ENCODE data around the gene PCDHGB4.
"Not testable (repeated sequence)": the region's sequence is repeated elsewhere in the genome, so short reads cannot be mapped to it uniquely, and the experiment has no call there.

The PCDHGB4 gene

GRCh38 chr5:141392429-141393198 is 5.1 kb downstream of the PCDHGB4 start, which contains the start of gene PCDHGA8:
Gene PCDHGA8 (plus strand): TSS chr5:141392633. CDS start chr5:141392814, 181 bp downstream.
- in situ Hi-C loops (cut with MboI; ENCODE audit: low pct_unique_long_range_greater_than_20kb, low sequenced_read_pairs), result no loop called here
- no peak for DNase-seq

GRCh38 chr5:141393267-141393666 is 5.8 kb downstream of the PCDHGB4 start:
- DNase-seq, result no peak
- in situ Hi-C loops (cut with MboI; ENCODE audit: low pct_unique_long_range_greater_than_20kb, low sequenced_read_pairs), result no loop called here

DNA sequence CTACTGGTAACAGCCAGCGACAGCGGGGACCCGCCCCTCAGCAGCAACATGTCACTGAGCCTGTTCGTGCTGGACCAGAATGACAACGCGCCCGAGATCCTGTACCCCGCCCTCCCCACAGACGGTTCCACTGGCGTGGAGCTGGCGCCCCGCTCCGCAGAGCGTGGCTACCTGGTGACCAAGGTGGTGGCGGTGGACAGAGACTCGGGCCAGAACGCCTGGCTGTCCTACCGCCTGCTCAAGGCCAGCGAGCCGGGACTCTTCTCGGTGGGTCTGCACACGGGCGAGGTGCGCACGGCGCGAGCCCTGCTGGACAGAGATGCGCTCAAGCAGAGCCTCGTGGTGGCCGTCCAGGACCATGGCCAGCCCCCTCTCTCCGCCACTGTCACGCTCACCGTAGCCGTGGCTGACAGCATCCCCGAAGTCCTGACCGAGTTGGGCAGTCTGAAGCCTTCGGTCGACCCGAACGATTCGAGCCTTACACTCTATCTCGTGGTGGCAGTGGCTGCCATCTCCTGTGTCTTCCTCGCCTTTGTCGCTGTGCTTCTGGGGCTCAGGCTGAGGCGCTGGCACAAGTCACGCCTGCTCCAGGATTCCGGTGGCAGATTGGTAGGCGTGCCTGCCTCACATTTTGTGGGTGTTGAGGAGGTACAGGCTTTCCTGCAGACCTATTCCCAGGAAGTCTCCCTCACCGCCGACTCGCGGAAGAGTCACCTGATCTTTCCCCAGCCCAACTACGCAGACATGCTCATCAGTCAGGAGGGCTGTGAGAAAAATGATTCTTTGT is 7.1 kb downstream of the PCDHGB4 start:
- DNase-seq; in situ Hi-C loops (cut with MboI; ENCODE audit: low pct_unique_long_range_greater_than_20kb, low sequenced_read_pairs): not testable (repeated sequence)

DNA sequence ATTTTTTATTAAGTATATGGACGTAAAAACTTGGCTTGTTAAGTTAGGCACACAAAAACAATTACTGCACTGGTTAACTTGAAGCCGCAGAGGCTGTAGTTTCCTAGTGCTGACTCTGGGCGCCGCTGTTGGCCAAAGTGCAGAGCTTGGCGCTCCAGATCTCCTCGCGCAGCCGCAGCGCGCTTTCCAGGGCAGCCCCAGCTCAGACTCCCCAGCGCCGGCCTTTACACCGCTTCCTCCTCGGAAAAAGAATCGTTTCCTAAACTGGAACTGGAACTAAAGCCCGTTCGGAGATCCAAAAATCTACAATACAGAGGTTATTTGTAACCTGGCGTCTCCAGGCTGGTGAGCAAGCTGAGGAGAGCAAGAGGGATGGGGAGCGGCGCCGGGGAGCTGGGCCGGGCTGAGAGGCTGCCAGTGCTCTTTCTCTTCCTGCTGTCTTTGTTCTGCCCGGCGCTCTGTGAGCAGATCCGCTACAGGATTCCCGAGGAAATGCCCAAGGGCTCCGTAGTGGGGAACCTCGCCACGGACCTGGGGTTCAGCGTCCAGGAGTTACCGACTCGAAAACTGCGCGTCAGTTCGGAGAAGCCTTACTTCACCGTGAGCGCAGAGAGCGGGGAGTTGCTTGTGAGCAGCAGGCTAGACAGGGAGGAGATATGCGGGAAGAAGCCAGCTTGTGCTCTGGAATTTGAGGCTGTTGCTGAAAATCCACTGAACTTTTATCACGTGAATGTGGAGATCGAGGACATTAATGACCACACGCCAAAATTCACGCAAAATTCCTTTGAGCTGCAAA is 10.5 kb downstream of the PCDHGB4 start, which contains the start of gene PCDHGB5:
Gene PCDHGB5 (plus strand): TSS at position 192 of the 796 bp plus-strand sequence. CDS start 181 bp downstream, at position 373.
- in situ Hi-C loops (cut with MboI; ENCODE audit: low pct_unique_long_range_greater_than_20kb, low sequenced_read_pairs); DNase-seq: not testable (repeated sequence)

- DNase-seq, result no peak
- in situ Hi-C loops (cut with MboI; ENCODE audit: low pct_unique_long_range_greater_than_20kb, low sequenced_read_pairs), result no loop called here
Observed at GRCh38 chr5:141398608-141399007, 11.1 kb downstream of the PCDHGB4 start.

GRCh38 chr5:141399555-141400258 is 12.2 kb downstream of the PCDHGB4 start:
- DNase-seq, result no peak
- in situ Hi-C loops (cut with MboI; ENCODE audit: low pct_unique_long_range_greater_than_20kb, low sequenced_read_pairs), result no loop called here

- peak; percentile 3 for DNase-seq
- in situ Hi-C loops (cut with MboI; ENCODE audit: low pct_unique_long_range_greater_than_20kb, low sequenced_read_pairs), result no loop called here
Observed at GRCh38 chr5:141402553-141403243, 15.2 kb downstream of the PCDHGB4 start, which contains the start of gene PCDHGA9. Gene PCDHGA9 (plus strand): TSS chr5:141402778. CDS start chr5:141402953, 175 bp downstream.

GRCh38 chr5:141403387-141403786 is 15.9 kb downstream of the PCDHGB4 start:
- DNase-seq, result no peak
- in situ Hi-C loops (cut with MboI; ENCODE audit: low pct_unique_long_range_greater_than_20kb, low sequenced_read_pairs), result no loop called here

GRCh38 chr5:141407790-141408505 is 20.4 kb downstream of the PCDHGB4 start, which contains the start of gene PCDHGB6:
Gene PCDHGB6 (plus strand): TSS chr5:141408021. CDS start chr5:141408203, 182 bp downstream.
- in situ Hi-C loops (cut with MboI; ENCODE audit: low pct_unique_long_range_greater_than_20kb, low sequenced_read_pairs); DNase-seq: not testable (repeated sequence)

GRCh38 chr5:141409598-141410306 is 22.3 kb downstream of the PCDHGB4 start:
- in situ Hi-C loops (cut with MboI; ENCODE audit: low pct_unique_long_range_greater_than_20kb, low sequenced_read_pairs), result no loop called here
- DNase-seq, result no peak

- DNase-seq, result no peak
- in situ Hi-C loops (cut with MboI; ENCODE audit: low pct_unique_long_range_greater_than_20kb, low sequenced_read_pairs), result no loop called here
Observed at GRCh38 chr5:141411575-141411974, 24.1 kb downstream of the PCDHGB4 start.

DNA sequence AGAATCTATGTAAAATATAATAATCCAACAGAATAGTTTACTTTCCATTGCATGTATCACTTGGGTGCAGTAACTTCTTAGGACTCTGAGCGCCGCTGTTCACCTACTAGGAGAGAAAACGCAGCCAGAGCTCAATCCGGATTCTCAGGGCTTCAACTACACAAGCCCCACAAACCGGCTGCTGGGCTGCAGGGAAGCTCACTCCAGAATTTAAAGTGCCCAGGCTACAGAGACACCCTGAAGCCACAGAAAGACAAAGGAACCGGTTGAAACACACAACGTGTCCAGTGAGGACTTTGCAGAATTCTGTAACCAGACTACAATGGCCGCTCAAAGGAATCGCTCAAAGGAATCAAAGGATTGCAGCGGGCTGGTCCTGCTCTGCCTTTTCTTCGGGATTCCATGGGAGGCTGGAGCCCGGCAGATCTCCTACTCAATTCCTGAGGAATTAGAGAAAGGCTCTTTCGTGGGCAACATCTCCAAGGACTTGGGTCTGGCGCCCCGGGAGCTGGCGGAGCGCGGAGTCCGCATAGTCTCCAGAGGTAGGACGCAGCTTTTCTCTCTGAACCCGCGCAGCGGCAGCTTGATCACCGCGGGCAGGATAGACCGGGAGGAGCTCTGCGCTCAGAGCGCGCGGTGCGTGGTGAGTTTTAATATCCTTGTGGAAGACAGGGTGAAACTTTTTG is 25.5 kb downstream of the PCDHGB4 start, which contains the start of gene PCDHGA10:
Gene PCDHGA10 (plus strand): TSS at position 134 of the 686 bp plus-strand sequence. CDS start 189 bp downstream, at position 323.
- DNase-seq, result peak; percentile 87
- in situ Hi-C loops (cut with MboI; ENCODE audit: low pct_unique_long_range_greater_than_20kb, low sequenced_read_pairs), result no loop called here

- in situ Hi-C loops (cut with MboI; ENCODE audit: low pct_unique_long_range_greater_than_20kb, low sequenced_read_pairs), result no loop called here
Observed at GRCh38 chr5:141413540-141414069, 26.1 kb downstream of the PCDHGB4 start.

DNA sequence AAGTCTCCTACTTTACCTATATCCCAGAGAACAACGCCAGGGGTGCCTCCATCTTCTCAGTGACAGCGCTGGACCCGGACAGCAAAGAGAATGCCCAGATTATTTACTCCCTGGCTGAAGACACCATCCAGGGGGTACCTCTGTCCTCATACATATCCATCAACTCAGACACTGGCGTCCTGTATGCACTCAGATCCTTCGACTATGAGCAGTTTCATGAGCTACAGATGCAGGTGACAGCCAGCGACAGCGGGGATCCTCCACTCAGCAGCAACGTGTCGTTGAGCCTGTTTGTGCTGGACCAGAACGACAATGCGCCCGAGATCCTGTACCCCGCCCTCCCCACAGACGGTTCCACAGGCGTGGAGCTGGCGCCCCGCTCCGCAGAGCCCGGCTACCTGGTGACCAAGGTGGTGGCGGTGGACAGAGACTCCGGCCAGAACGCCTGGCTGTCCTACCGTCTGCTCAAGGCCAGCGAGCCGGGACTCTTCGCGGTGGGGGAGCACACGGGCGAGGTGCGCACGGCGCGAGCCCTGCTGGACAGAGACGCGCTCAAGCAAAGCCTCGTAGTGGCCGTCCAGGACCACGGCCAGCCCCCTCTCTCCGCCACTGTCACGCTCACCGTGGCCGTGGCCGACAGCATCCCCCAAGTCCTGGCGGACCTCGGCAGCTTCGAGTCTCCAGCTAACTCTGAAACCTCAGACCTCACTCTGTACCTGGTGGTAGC is 27.2 kb downstream of the PCDHGB4 start:
- DNase-seq; in situ Hi-C loops (cut with MboI; ENCODE audit: low pct_unique_long_range_greater_than_20kb, low sequenced_read_pairs): not testable (repeated sequence)

More at GRCh38 chr5:141413540-141414069, 26.1 kb downstream of the PCDHGB4 start:
- DNase-seq, result no peak

DNA sequence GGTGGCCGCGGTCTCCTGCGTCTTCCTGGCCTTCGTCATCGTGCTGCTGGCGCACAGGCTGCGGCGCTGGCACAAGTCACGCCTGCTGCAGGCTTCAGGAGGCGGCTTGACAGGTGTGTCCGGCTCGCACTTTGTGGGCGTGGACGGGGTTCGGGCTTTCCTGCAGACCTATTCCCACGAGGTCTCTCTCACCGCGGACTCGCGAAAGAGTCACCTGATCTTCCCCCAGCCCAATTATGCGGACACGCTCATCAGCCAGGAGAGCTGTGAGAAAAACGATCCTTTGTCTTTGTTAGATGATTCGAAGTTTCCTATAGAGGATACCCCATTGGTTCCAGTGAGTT is 27.7 kb downstream of the PCDHGB4 start:
- in situ Hi-C loops (cut with MboI; ENCODE audit: low pct_unique_long_range_greater_than_20kb, low sequenced_read_pairs); DNase-seq: not testable (repeated sequence)

Data from KBM-7 (cell line).